ENCODE measurements around the gene RAD51B. TPM values are rescaled to one million over a fixed set of nuclear protein-coding genes. Genes with fewer than 3 reads are reported as not detected.

Gene RAD51B
- total and polyA plus RNA-seq, 7 donors, result 2.4 to 24.4 (median 7.1) TPM

- TF ChIP-seq POLR2AphosphoS5 (IDR thresholded peaks at IDR 0.05), result no peak
- TF ChIP-seq CTCF (IDR thresholded peaks at IDR 0.05), result no peak
- no peak for TF ChIP-seq EP300 (IDR thresholded peaks at IDR 0.05)
- no peak for TF ChIP-seq POLR2A (IDR thresholded peaks at IDR 0.05)
- Histone ChIP-seq H3K4me1 (peaks cover 0 to 22% (median 7%) of the 10 kb centered on the region in 4 donors), H3K27ac (no peak overlapping the region), H3K4me3 (no peak overlapping the region), H3K9me3 (no peaks in the 10 kb centered on the region), H3K27me3 (no peaks in the 10 kb centered on the region), H3K36me3 (no peaks in the 10 kb centered on the region)
- WGBS, 2 donors, result 79 to 83% methylated on average over 10 of the region's 10 CpGs
- DNase-seq, result peak; percentile 66
- intact Hi-C loops (cut with DNase I), result no loop called here
Observed at GRCh38 chr14:68703093-68703492, 883.5 kb downstream of the RAD51B start.

GRCh38 chr14:68704736-68705720 is 885.4 kb downstream of the RAD51B start:
- intact Hi-C loops (cut with DNase I), result loop anchor here (5.0 kb wide), 1 partner anchor 42 kb away; no protein-coding TSS in a partner anchor
- no peak for TF ChIP-seq EP300 (IDR thresholded peaks at IDR 0.05)
- no peak for TF ChIP-seq POLR2AphosphoS5 (IDR thresholded peaks at IDR 0.05)
- Histone ChIP-seq H3K27ac (no peak overlapping the region), H3K4me3 (no peak overlapping the region), H3K27me3 (no peaks in the 10 kb centered on the region), H3K9me3 (no peaks in the 10 kb centered on the region), H3K36me3 (no peaks in the 10 kb centered on the region), H3K4me1 (peaks cover 0 to 22% (median 7%) of the 10 kb centered on the region in 4 donors)
- WGBS, 2 donors, result 89% methylated on average over 16 of the region's 16 CpGs
- peak; percentile 67 for DNase-seq

GRCh38 chr14:68705741-68706283 is 886.2 kb downstream of the RAD51B start:
- DNase-seq, result peak; percentile 51
- 51 to 84% methylated on average over 10 of the region's 10 CpGs for WGBS, 2 donors
- H3K27ac ChIP-seq, result peak overlapping the region in 1 of 4 donors; percentile 20

GRCh38 chr14:68707482-68707881 is 887.9 kb downstream of the RAD51B start:
- H3K36me3 ChIP-seq, result no peaks in the 10 kb centered on the region
- WGBS, 2 donors, result 88 to 90% methylated on average over 4 of the region's 4 CpGs
- no peak overlapping the region for H3K4me3 ChIP-seq
- intact Hi-C loops (cut with DNase I), result loop anchor here (5.0 kb wide), 1 partner anchor 40 kb away; no protein-coding TSS in a partner anchor
- peak overlapping the region in 1 of 4 donors; percentile 28 for H3K27ac ChIP-seq
- TF ChIP-seq POLR2AphosphoS5 (IDR thresholded peaks at IDR 0.05) (no peak), CTCF (IDR thresholded peaks at IDR 0.05) (no peak), POLR2A (IDR thresholded peaks at IDR 0.05) (no peak), EP300 (IDR thresholded peaks at IDR 0.05) (no peak)
- H3K4me1 ChIP-seq, result peaks cover 0 to 22% (median 7%) of the 10 kb centered on the region in 4 donors
- DNase-seq, result no peak
- no peaks in the 10 kb centered on the region for H3K9me3 ChIP-seq
- H3K27me3 ChIP-seq, result no peaks in the 10 kb centered on the region

More at GRCh38 chr14:68705741-68706283, 886.2 kb downstream of the RAD51B start:
- intact Hi-C loops (cut with DNase I), result loop anchor here (5.0 kb wide), 1 partner anchor 41 kb away; no protein-coding TSS in a partner anchor
- TF ChIP-seq POLR2A (IDR thresholded peaks at IDR 0.05) (no peak), POLR2AphosphoS5 (IDR thresholded peaks at IDR 0.05) (no peak), EP300 (IDR thresholded peaks at IDR 0.05) (no peak), CTCF (IDR thresholded peaks at IDR 0.05) (no peak)
- H3K4me1 ChIP-seq, result peaks cover 0 to 22% (median 7%) of the 10 kb centered on the region in 4 donors
- H3K4me3 ChIP-seq, result no peak overlapping the region
- no peaks in the 10 kb centered on the region for H3K9me3 ChIP-seq
- H3K27me3 ChIP-seq, result no peaks in the 10 kb centered on the region
- no peaks in the 10 kb centered on the region for H3K36me3 ChIP-seq

- 78 to 79% methylated on average over 5 of the region's 5 CpGs for WGBS, 2 donors
- Histone ChIP-seq H3K36me3 (no peaks in the 10 kb centered on the region), H3K27me3 (no peaks in the 10 kb centered on the region), H3K27ac (peak overlapping the region in 1 of 4 donors; percentile 28), H3K9me3 (no peaks in the 10 kb centered on the region), H3K4me1 (peaks cover 0 to 17% (median 4%) of the 10 kb centered on the region in 4 donors), H3K4me3 (no peak overlapping the region)
- no peak for TF ChIP-seq EP300 (IDR thresholded peaks at IDR 0.05)
- TF ChIP-seq POLR2A (IDR thresholded peaks at IDR 0.05), result no peak
- no peak for TF ChIP-seq POLR2AphosphoS5 (IDR thresholded peaks at IDR 0.05)
- no peak for TF ChIP-seq CTCF (IDR thresholded peaks at IDR 0.05)
- intact Hi-C loops (cut with DNase I), result loop anchor here (5.0 kb wide), 1 partner anchor 39 kb away; no protein-coding TSS in a partner anchor
- DNase-seq, result no peak
Observed at GRCh38 chr14:68708343-68708742, 888.8 kb downstream of the RAD51B start.
